Astrocyte (in vitro differentiated cells and primary cell): ENCODE results near the gene FNDC7.

Experiments
- CTCF ChIP-seq: IDR thresholded peaks from 2 replicates; pipeline ENCODE4 v1.5.1; 2011; ENCODE audit warnings: low read depth, mild to moderate bottlenecking, inconsistent platforms, low read length, moderate library complexity; ENCODE audit not compliant: insufficient read depth
- EZH2 ChIP-seq: IDR thresholded peaks from 2 replicates; pipeline ENCODE4 v1.6.1; 2012; ENCODE audit warnings: mild to moderate bottlenecking, low read length, inconsistent platforms; ENCODE audit not compliant: insufficient read depth

GRCh38 chr1:108665771-108666170, 46.9 kb upstream of the FNDC7 start:
- no peak for TF ChIP-seq CTCF
- no peak for TF ChIP-seq EZH2
